ENCODE data around the gene GPR52.

The GPR52 gene

DNA sequence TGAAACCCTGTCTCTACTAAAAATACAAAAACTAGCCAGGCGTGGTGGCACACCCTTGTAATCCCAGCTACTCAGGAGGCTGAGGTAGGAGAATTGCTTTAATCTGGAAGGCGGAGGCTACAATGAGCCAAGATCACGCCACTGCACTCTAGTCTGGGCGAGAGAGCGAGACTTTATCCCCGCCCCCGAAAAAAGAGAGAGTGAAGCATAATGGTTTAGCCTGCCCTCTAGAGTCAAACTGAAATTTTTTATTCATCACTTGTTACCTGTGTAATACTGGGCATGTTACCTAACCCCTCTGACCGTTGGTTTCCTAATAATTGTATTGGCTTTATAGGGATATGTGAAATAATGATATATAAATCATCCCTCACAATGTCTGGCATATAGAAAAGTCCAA, 18.8 kb downstream of the GPR52 start:
- no peak for DNase-seq (ENCODE audit: low read depth in 2 of 2)

DNA sequence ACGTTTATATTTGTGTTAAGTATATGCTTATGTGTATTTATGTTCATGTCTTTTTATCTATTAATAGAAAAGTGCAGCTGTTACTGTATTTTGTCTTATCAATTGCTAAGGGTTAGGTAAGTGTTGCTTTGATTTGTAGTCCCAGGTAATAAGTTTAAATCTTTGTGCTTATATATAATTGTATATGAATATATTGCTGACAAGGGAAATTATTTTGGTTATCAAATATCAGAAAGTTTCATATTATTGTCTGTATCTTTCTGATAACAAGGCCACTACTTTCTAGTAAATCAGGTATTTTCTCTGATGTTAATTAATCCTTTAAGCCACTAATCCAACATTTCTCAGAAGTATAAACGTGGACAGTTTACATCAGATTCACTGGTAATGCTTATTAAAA, 21.3 kb downstream of the GPR52 start:
- no peak for DNase-seq (ENCODE audit: low read depth in 2 of 2)

DNA sequence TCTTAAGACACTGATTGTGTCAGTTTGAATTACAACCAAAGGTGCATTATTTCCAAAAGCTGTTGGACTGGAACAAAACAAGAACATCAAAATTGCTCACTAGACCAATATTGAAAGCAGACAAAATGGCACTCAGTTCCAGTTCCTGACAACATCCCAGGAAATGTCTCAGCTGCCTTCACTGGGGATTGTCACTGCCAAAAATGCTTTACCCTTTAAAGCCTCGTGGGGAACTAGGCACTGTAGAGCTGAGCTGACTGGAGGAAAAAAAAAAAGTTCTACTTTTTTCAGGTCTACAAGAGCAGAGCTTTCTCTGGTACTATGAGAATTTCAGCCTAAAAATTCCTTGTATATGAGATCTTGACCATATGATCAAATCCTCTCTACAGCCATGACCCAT, 21.9 kb downstream of the GPR52 start:
- no peak for DNase-seq (ENCODE audit: low read depth in 2 of 2)

DNA sequence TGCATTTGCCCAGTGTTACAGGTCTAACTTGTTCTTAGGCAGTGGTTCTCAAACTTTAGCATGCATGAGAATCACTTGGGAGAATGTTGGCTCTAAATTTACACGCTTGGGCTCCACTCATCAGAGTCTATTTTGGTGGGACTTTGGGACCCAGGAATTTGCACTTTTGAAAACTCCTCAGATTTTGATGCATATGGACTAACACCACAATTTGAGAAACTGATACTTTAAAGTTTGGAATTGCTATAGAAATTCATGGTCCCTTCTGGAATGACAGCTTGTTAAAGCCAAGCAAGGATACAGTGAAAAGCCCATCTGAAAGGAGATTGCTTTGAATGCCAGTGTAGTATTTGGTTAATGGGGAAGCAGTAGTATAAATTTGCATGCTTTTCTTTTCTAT, 31.5 kb downstream of the GPR52 start:
- no peak for DNase-seq (ENCODE audit: low read depth in 2 of 2)

DNA sequence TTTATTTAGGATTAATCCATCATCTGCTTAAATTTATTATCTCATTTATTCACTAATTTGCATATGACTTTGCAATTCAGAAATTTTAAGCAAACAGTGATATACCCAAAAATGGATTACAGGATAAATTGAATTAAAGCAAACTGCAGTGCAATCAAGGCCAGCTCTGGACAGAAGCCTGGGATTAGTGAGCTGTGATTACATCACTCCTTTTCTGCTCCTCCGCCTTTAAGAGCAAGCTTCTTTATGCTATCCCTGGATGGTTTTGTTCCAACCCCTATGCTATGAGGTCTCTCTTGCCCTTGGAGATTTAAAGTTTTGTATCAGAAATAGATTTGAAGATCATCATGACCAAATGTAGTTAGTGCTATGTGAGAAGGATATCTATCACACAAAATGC, 32.6 kb downstream of the GPR52 start:
- no peak for DNase-seq (ENCODE audit: low read depth in 2 of 2)

DNA sequence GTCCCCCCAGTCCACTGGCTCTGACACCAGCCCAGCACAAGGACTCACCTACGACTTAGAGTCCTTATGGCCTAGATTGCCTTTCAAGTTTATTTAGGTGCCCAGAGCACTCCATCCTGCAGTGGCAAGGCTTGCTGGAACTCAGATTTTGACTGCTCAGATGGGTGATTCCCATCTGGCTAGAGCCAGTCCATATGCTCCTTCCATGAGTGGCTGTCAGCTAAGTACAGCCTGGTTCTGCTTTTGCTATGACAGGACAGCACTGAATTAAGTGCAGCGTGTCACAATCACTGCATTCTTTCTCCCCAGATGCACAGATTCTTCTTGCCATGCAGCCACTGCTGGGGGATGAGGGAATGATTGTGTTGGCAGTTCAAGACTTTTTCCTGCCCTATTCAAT, 43.8 kb downstream of the GPR52 start:
- DNase-seq (ENCODE audit: low read depth in 2 of 2), result no peak

DNA sequence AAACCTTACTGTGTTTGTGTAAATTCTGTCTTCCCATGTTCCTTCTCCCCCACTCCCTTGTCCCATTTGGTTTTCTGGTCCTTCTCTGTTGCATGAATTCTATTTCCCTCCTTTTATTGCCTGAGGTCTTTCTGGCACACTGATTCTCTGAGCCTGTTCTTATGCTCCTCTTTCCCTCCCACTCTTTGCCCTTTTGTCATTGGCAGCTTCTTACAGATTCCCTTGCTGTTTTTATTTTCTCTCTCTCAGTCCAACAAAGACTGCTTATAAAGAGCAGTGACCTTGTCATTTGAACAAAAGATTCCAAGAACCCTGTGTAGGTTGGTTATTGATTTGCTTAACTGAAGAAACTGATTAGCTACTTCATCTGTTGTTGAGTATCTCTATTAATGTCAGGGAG, 49.7 kb downstream of the GPR52 start:
- DNase-seq (ENCODE audit: low read depth in 2 of 2), result no peak

Measured in stimulated activated CD4-positive, alpha-beta T cell treated with anti-CD3 and anti-CD28 coated beads, Interleukin-15, amount 100 ng/mL, for 48 hours (primary cell).